Endothelial cell of umbilical vein (primary cell): Measurements from ENCODE around the gene IGF2BP2. TPM values are rescaled to one million over a fixed set of nuclear protein-coding genes. Genes with fewer than 3 reads are reported as not detected.

Experiments
- BruUV-seq: library from RNA; stranded (reverse); fragments of 400-500 nt; replicated peaks from 2 replicates; lab custom pipeline; 2021; lab: Mats Ljungman, UMichigan
- CTCF ChIA-PET: fragments of 300-600, 350-600 bp; sonication (Branson Sonifier 250); formaldehyde crosslinking; loops from one replicate; lab custom pipeline; 2021; ENCODE audit warnings: antibody characterized with exemption, inconsistent platforms; lab: Charles Lee
- POLR2A ChIA-PET: fragments of 300-600, 350-600 bp; sonication (Branson Sonifier 250); formaldehyde crosslinking; loops from one replicate; lab custom pipeline; 2021; ENCODE audit warnings: antibody characterized with exemption, inconsistent platforms; lab: Charles Lee
- DNase-seq: peaks from one replicate; pipeline ENCODE4 v3.0.0-alpha.2; 2011; ENCODE audit warnings: low read depth, low spot score
- FAIRE-seq: peaks from 2 replicates; lab custom pipeline; 2011; peaks lifted over from hg19 to GRCh38; lab: Jason Lieb, UNC
- H2AFZ ChIP-seq: 2 replicates; pipeline ENCODE4 v1.6.0; 2012; ENCODE audit warnings: low read depth, low read length, control low read depth, inconsistent platforms
- H3K27ac ChIP-seq: 2 replicates; pipeline ENCODE4 v1.5.1; 2011; ENCODE audit warnings: low read depth, mild to moderate bottlenecking, control low read depth, low read length, moderate library complexity; ENCODE audit not compliant: insufficient read depth
- H3K27me3 ChIP-seq, 2 experiments: 2 replicates each; pipeline versions ENCODE4 v1.6.0 to v1.6.1; 2011; ENCODE audit warnings: low read length in 2 of 2, mixed read lengths in 1 of 2; ENCODE audit not compliant: control insufficient read depth in 2 of 2, insufficient read depth in 2 of 2
- H3K36me3 ChIP-seq, 2 experiments: 2 replicates in 1 of 2; 3 replicates in 1 of 2; pipeline ENCODE4 v1.5.1; 2011; ENCODE audit warnings: low read length in 2 of 2, mild to moderate bottlenecking in 1 of 2, moderate library complexity in 1 of 2; ENCODE audit not compliant: control insufficient read depth in 2 of 2, insufficient read depth in 2 of 2; ENCODE audit errors: extremely low read depth in 1 of 2
- H3K4me1 ChIP-seq: 3 replicates; pipeline ENCODE4 v1.5.1; 2011; ENCODE audit warnings: mild to moderate bottlenecking, low read length; ENCODE audit not compliant: control insufficient read depth, insufficient read depth; ENCODE audit errors: extremely low read depth
- H3K4me2 ChIP-seq: 2 replicates; pipeline ENCODE4 v1.6.1; 2011; ENCODE audit warnings: low read length, control low read depth, mixed read lengths; ENCODE audit not compliant: insufficient read depth
- H3K4me3 ChIP-seq, 3 experiments: fragments of 200-600 bp in 1 of 3; sonication (generic), shearing (Covaris generic) in 1 of 3; replicated peaks in 1 of 3; 2 replicates each; pipeline ENCODE4 v1.5.1; 2011 to 2016; ENCODE audit warnings: control low read depth in 3 of 3, low read length in 3 of 3, mild to moderate bottlenecking in 2 of 3, inconsistent platforms in 1 of 3, low read depth in 1 of 3, moderate library complexity in 1 of 3; ENCODE audit not compliant: insufficient read depth in 1 of 3
- H3K79me2 ChIP-seq: 2 replicates; pipeline ENCODE4 v1.6.0; 2012; ENCODE audit warnings: low read length, inconsistent platforms; ENCODE audit not compliant: control insufficient read depth, insufficient read depth
- H3K9ac ChIP-seq: replicated peaks from 2 replicates; pipeline ENCODE3; 2011; ENCODE audit warnings: low read length, control low read depth; ENCODE audit not compliant: insufficient read depth; ENCODE audit errors: extremely low read depth
- H3K9me1 ChIP-seq: replicated peaks from 3 replicates; pipeline ENCODE4 v1.6.0; 2011; ENCODE audit warnings: mild to moderate bottlenecking, low read length; ENCODE audit not compliant: control insufficient read depth, insufficient read depth; ENCODE audit errors: extremely low read depth
- H3K9me3 ChIP-seq: replicated peaks from 2 replicates; pipeline ENCODE4 v1.5.1; 2012; ENCODE audit warnings: low read length, inconsistent platforms; ENCODE audit not compliant: control insufficient read depth, insufficient read depth
- H4K20me1 ChIP-seq: replicated peaks from 2 replicates; pipeline ENCODE3; 2011; ENCODE audit warnings: mild to moderate bottlenecking, low read length; ENCODE audit not compliant: control insufficient read depth, insufficient read depth; ENCODE audit errors: extremely low read depth
- CTCF ChIP-seq, 2 donors: IDR thresholded peaks; 1 replicate in 1 of 2; 2 replicates in 1 of 2; pipeline ENCODE4 v1.5.1; 2011; ENCODE audit warnings: low read length in 2 of 2, mild to moderate bottlenecking in 2 of 2, moderate library complexity in 2 of 2, control low read depth in 1 of 2, inconsistent platforms in 1 of 2, low read depth in 1 of 2; ENCODE audit not compliant: insufficient read depth in 1 of 2; ENCODE audit errors: extremely low read depth in 1 of 2
- EZH2 ChIP-seq: IDR thresholded peaks from 2 replicates; pipeline ENCODE4 v1.6.1; 2012; ENCODE audit warnings: borderline replicate concordance, low read depth, mild to moderate bottlenecking, moderate library complexity, low read length, inconsistent platforms; ENCODE audit not compliant: severe bottlenecking
- FOS ChIP-seq: IDR thresholded peaks from 2 replicates; pipeline ENCODE4 v1.6.1; 2011; ENCODE audit warnings: mild to moderate bottlenecking, low read length, moderate library complexity, borderline replicate concordance; ENCODE audit not compliant: insufficient read depth
- GATA2 ChIP-seq: IDR thresholded peaks from 2 replicates; pipeline ENCODE4 v1.7.0; 2011; ENCODE audit warnings: low read depth, mild to moderate bottlenecking, moderate library complexity, mixed read lengths, low read length; ENCODE audit not compliant: insufficient read length, insufficient read depth
- JUN ChIP-seq: IDR thresholded peaks from 2 replicates; pipeline ENCODE4 v1.6.1; 2011; ENCODE audit warnings: borderline replicate concordance, low read depth; ENCODE audit not compliant: insufficient read length, insufficient read depth
- MAX ChIP-seq: IDR thresholded peaks from 2 replicates; pipeline ENCODE4 v1.6.1; 2011; ENCODE audit not compliant: insufficient read depth, insufficient read length
- MYC ChIP-seq: IDR thresholded peaks from one replicate; pipeline ENCODE4 v1.6.1; 2011; ENCODE audit warnings: mild to moderate bottlenecking, low read depth, low read length
- POLR2A ChIP-seq: IDR thresholded peaks from 2 replicates; pipeline ENCODE4 v1.6.1; 2012; ENCODE audit warnings: low read depth, mild to moderate bottlenecking, control low read depth, low read length
- POLR2AphosphoS5 ChIP-seq: IDR thresholded peaks from 2 replicates; pipeline ENCODE4 v1.6.1; 2012; ENCODE audit warnings: low read depth, mild to moderate bottlenecking, control low read depth, low read length, moderate library complexity; ENCODE audit not compliant: insufficient read depth
- dilution Hi-C: fragments of 300-500 bp; cut with MboI; formaldehyde crosslinking; loops from one replicate; pipeline ENCODE4 v1.15.0; 2019; ENCODE audit warnings: low sequenced_read_pairs; ENCODE audit not compliant: extremely low pct_ligation_motif_present
- intact Hi-C: fragments of 100-400 bp; cut with micrococcal nuclease; formaldehyde crosslinking; loops from one replicate; pipeline ENCODE4 v1.10.0; 2022
- polyA plus RNA-seq, 4 experiments: library from polyadenylated mRNA; depleted of rRNA in 3 of 4; stranded (reverse) in 3 of 4; unstranded in 1 of 4; fragments of >200 nt; gene quantifications; 2 replicates each; pipeline versions ENCODE4 v1.2.1 to v1.2.3, GENCODE V29; 2011 to 2012; ENCODE audit warnings: missing spikeins in 1 of 4
- total RNA-seq: library from RNA; stranded (reverse); gene quantifications from 2 replicates; pipeline ENCODE4 v1.2.3, GENCODE V29; 2021

Gene IGF2BP2
- total and polyA plus RNA-seq, 2 donors (not counting 3 experiments of a cell fraction or from before 2014, with no cell fraction given), result 10.7 to 130 TPM

- POLR2A ChIA-PET, result no interaction called here
- no peaks in the 10 kb centered on the region for H3K27me3 ChIP-seq
- H3K9me1 ChIP-seq, result no peaks in the 10 kb centered on the region
- dilution Hi-C loops, result no loop called here
- H3K79me2 ChIP-seq, result peaks cover 86% of the 10 kb centered on the region
- DNase-seq, result peak; percentile 30
- no peaks in the 10 kb centered on the region for H3K9me3 ChIP-seq
- no peak overlapping the region for H2AFZ ChIP-seq
- no peak for FAIRE-seq
- intact Hi-C loops, result loop anchor here (1.0 to 10.0 kb wide), 2 partner anchors 7 to 367 kb away; partner anchors contain the start of gene ETV5
- H3K4me2 ChIP-seq, result peak overlapping the region; percentile 77
- H4K20me1 ChIP-seq, result no peaks in the 10 kb centered on the region
- peaks cover 61% of the 10 kb centered on the region for H3K4me1 ChIP-seq
- H3K27ac ChIP-seq, result peak overlapping the region; percentile 100
- no peaks in the 10 kb centered on the region for H3K36me3 ChIP-seq
- TF ChIP-seq FOS, result no peak
- TF ChIP-seq CTCF (IDR thresholded peaks at IDR 0.05; ENCODE audit: extremely low read depth in 1 of 2, insufficient read depth in 1 of 2, low read depth in 1 of 2, low read length in 2 of 2), result no peak
- TF ChIP-seq POLR2A, result no peak
- no peak for TF ChIP-seq MYC
- no peak for TF ChIP-seq JUN
- no peak for TF ChIP-seq POLR2AphosphoS5
- no peak for TF ChIP-seq MAX
- no peak for TF ChIP-seq GATA2
- no peak for TF ChIP-seq EZH2
- BruUV-seq, result no TSS peak
- CTCF ChIA-PET, result interaction anchor here (1.0 to 11.8 kb wide), 7 partner anchors 8 to 79 kb away, joined by 3 to 347 read pairs (median 38); no protein-coding TSS in a partner anchor
- peak overlapping the region; percentile 32 for H3K9ac ChIP-seq
- H3K4me3 ChIP-seq, result no peak overlapping the region
These were observed 86.8 kb downstream of the IGF2BP2 start for GRCh38 chr3:185737740-185738680.
